Bronchial epithelial cell (primary cell): ENCODE data around the gene DHX34. TPM values are rescaled to one million over a fixed set of nuclear protein-coding genes. Genes with fewer than 3 reads are reported as not detected.
A peak's percentile ranks its signal among the peaks of the same experiment; 100 is the strongest.

Source experiments
- DNase-seq: peaks from one replicate; pipeline ENCODE4 v3.0.0-alpha.2; 2010; ENCODE audit warnings: low read depth
- FAIRE-seq: peaks from 2 replicates; lab custom pipeline; 2011; peaks lifted over from hg19 to GRCh38; lab: Jason Lieb, UNC
- H3K27me3 ChIP-seq: 2 replicates; pipeline ENCODE4 v1.5.1; 2011; ENCODE audit warnings: low read length; ENCODE audit not compliant: control insufficient read depth, insufficient read depth
- H3K36me3 ChIP-seq: 2 replicates; pipeline ENCODE4 v1.5.1; 2011; ENCODE audit warnings: low read length; ENCODE audit not compliant: control insufficient read depth, insufficient read depth
- H3K4me3 ChIP-seq: 2 replicates; pipeline ENCODE4 v1.5.1; 2011; ENCODE audit warnings: mild to moderate bottlenecking, low read depth, low read length, control low read depth
- total RNA-seq: library from RNA; depleted of rRNA; stranded (reverse); fragments of >200 nt; gene quantifications from 2 replicates; pipeline ENCODE4 v1.2.1, GENCODE V29; 2014
- TF ChIP-seq, protein P1 (sequence below): IDR thresholded peaks from 2 replicates; pipeline ENCODE4 v1.5.1; 2011; ENCODE audit warnings: mild to moderate bottlenecking, moderate library complexity, low read length, control low read depth, inconsistent platforms; ENCODE audit not compliant: insufficient read depth, severe bottlenecking

The DHX34 gene
- total RNA-seq, 1 donor from 2014 or later, result 9.5 TPM

DNA sequence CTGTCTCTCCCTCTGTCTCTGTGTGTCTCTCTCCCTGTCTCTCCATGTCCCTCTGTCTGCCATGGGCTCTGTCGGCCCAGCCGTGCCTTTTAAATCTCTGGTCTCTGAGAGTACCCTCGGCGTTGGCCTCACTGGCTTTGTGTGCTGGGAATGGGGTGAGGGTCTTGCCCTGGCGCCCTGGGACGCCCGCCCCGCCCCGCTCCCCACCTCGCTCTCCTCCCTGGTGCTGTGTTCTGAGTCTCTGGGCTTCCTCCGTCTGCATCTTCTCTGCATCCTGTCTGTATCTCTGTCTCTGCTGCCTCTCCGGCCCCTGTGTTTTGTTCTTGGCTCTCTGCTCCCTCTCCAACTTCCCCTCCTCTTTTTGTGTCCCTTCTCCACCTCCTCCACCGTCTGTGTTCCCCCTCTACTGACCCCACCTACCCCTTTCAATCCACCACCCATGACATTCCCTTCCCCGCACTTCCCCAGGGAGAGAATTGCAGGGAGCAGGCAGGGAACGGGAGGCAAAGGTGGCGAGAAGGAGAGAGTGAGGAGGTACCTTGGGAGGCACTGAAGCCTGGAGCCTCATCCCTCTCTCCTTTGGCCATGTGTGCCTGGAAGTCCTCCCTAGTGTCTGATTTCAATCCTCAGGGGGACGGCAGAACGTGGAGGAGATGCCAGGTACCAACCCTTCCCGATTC, 74.2 kb downstream of the DHX34 start:
- TF ChIP-seq, protein P1, sequence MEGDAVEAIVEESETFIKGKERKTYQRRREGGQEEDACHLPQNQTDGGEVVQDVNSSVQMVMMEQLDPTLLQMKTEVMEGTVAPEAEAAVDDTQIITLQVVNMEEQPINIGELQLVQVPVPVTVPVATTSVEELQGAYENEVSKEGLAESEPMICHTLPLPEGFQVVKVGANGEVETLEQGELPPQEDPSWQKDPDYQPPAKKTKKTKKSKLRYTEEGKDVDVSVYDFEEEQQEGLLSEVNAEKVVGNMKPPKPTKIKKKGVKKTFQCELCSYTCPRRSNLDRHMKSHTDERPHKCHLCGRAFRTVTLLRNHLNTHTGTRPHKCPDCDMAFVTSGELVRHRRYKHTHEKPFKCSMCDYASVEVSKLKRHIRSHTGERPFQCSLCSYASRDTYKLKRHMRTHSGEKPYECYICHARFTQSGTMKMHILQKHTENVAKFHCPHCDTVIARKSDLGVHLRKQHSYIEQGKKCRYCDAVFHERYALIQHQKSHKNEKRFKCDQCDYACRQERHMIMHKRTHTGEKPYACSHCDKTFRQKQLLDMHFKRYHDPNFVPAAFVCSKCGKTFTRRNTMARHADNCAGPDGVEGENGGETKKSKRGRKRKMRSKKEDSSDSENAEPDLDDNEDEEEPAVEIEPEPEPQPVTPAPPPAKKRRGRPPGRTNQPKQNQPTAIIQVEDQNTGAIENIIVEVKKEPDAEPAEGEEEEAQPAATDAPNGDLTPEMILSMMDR, result no peak
- DNase-seq (no peak), FAIRE-seq (no peak)
- Histone ChIP-seq H3K4me3 (no peak overlapping the region), H3K36me3 (no peaks in the 10 kb centered on the region), H3K27me3 (peaks cover 38% of the 10 kb centered on the region)

DNA sequence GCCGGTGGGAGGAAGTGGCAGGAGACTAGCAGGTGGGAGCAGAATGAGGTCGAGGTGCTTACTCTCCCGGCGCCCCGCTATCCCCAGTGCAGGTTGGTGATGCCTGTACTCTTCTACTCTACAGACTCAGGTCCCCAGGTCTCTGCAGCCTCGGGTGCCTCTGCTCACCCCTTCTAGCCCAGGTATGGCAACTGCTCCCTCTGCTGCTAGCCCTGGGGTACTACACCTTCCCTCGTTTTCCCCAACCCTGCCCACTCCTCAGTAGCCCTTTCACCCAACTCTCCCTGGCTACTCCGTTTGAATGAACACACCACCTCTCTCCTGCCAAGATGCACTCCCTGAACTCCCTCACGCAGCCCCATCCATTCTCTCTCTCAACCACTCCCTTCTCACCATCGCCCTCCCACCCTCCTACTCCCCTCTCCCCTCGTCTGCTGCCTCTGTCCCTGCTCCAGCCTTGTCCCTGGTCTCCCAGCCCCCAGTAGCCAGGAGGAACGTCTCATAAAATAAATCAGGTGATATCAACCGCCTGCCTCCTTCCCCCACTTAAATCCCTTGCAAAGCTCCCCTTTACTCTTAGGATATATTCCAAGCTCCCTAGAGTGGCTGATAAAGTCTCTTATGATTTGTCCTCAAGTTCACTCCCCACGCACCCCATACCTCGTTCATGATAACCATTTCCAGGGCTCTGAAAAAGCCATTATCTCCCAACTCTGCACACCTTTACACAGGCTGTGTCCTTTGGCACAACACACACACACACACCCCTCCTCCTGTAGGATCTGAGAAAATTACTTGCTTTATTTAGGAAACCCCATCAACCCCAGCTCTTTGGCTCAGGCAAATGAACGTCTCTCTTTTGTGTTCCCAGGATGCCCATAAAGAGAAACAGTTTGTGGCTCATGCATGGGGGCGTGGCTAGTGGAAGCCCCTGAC, 78.4 kb downstream of the DHX34 start:
- peak; percentile 44 for DNase-seq
- Histone ChIP-seq H3K36me3 (no peaks in the 10 kb centered on the region), H3K4me3 (no peak overlapping the region), H3K27me3 (peaks cover 12% of the 10 kb centered on the region)
- FAIRE-seq, result no peak
- TF ChIP-seq, protein P1, result peak; percentile 97

DNA sequence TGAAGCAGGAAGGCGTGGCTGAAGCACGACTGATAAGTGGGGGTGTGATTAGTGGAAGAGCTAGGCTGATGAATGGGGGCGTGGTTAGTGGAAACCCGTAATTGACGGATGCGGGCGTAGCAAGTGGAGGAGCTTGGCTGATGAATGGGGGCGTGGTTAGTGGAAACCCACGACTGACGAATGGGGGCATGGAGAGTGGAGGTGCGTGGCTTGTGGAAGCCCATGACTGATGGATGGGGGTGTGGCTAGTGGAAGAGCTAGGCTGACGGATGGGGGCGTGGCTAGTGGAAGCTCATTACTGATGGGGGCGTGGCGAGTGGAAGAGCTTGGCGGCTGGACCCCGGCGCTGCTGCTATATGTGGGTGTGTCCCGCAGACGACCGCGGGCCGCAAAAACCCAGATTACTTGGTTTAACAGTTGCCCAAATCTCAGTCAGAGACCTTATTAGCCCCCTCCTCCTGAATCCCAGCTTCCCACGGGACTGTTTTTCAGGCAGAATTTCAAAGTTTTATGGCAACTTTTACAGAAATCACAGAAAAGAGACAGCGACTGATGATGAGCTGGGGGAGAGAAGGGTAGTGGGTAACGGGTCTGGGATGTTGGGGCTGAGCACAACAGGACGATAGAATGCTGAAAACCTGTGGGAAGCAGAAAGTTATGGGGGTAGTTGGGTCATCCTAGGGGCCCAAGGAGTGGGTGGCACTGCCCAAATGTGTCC, 79.2 kb downstream of the DHX34 start:
- DNase-seq (peak; percentile 99), FAIRE-seq (peak; percentile 88)
- no peaks in the 10 kb centered on the region for H3K36me3 ChIP-seq
- H3K27me3 ChIP-seq, result peaks cover 6% of the 10 kb centered on the region
- H3K4me3 ChIP-seq, result no peak overlapping the region
- TF ChIP-seq, protein P1, result no peak

DNA sequence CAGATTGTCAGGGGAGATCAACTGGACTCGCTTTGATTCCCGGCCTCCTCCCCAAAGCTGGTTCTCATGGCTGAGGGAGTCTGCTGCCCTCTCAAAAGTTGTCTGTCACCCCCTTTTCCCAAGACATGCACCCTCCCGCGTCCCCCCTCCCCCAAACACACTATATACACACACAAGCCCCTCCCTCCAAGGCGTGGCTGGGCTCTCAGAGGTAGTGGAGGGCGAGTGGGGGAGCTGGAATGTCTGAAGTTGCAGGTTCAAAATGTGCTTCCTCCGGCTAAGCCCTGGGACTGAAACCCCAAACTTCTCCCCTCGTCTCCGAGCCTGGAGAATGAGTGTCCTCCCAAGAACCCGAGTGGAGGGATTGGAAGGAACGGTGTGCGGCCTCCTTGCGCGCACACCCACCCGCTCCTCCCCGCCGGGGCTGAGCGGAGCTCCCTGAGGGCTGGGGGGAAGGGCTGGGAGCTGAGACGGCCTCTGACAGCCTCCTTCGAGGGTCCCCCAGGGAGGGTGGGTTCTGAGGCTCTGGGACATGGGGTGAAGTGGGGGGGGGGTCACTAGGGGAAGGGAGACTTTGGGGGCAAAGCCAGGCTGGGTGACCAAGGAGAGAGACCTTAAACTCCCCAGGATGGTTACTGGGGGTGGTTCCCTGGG, 80.2 kb downstream of the DHX34 start:
- FAIRE-seq (no peak), DNase-seq (no peak)
- TF ChIP-seq, protein P1, result no peak
- H3K36me3 ChIP-seq, result no peaks in the 10 kb centered on the region
- H3K27me3 ChIP-seq, result no peaks in the 10 kb centered on the region
- H3K4me3 ChIP-seq, result no peak overlapping the region

DNA sequence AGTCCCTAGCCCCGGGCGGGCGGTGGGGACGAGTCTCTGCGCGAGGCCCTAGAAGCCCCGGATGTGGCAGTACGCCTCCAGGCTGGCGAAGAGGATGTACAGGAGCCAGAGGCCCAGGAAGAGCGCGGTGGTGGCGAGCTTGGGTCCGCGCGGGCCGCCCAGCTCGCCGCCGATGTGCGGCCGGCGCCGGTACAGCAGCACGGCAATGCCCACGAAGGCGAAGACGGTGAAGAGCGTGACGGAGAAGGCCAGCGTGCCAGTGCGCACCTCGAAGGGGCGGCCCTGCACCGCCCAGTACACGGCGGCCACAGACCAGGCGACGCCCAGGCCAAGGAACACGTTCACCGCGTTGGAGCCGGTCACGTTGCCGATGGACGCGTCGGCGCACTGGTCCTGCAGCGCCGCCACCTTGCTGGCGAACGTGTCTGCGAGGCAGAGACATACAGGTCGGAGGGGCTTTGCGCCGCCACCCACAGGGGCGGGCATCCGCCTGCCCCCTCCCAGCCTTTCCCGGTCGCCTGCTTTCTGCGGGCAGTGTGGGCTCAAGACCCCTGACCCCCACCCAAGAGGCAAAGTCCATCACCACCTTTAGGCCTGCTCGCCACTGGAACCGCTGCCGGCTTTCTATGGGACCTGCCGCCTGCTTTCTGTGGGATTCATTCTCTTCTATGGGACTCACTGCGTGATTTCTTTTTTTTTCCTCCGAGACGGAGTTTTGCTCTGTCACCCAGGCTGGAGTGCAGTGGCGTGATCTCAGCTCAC, 81.1 kb downstream of the DHX34 start:
- no peaks in the 10 kb centered on the region for H3K27me3 ChIP-seq
- TF ChIP-seq, protein P1, result peak; percentile 40
- DNase-seq, result peak; percentile 44
- FAIRE-seq, result no peak
- peak overlapping the region; percentile 23 for H3K4me3 ChIP-seq
- no peaks in the 10 kb centered on the region for H3K36me3 ChIP-seq
